Mucosa of rectum (tissue), 2 donors: ENCODE measurements around the gene RNF180.
"Not testable (repeated sequence)": the region's sequence is repeated elsewhere in the genome, so short reads cannot be mapped to it uniquely, and the experiment has no call there.

Source experiments
- H3K27ac ChIP-seq, 2 donors: one replicate each; pipeline ENCODE4 v1.7.0; 2013; ENCODE audit warnings: inconsistent platforms in 2 of 2, low read depth in 2 of 2, low read length in 2 of 2
- H3K27me3 ChIP-seq, 2 donors: one replicate each; pipeline ENCODE4 v1.7.0; 2013; ENCODE audit warnings: low read length in 2 of 2; ENCODE audit not compliant: control insufficient read depth in 2 of 2, insufficient read depth in 2 of 2
- H3K36me3 ChIP-seq, 2 donors: one replicate each; pipeline ENCODE4 v1.7.0; 2013; ENCODE audit warnings: low read length in 2 of 2; ENCODE audit not compliant: control insufficient read depth in 2 of 2, insufficient read depth in 2 of 2
- H3K4me1 ChIP-seq, 2 donors: one replicate each; pipeline ENCODE4 v1.7.0; 2013; ENCODE audit warnings: low read length in 2 of 2, mild to moderate bottlenecking in 1 of 2; ENCODE audit not compliant: control insufficient read depth in 2 of 2, insufficient read depth in 2 of 2
- H3K4me3 ChIP-seq, 2 donors: one replicate each; pipeline ENCODE4 v1.7.0; 2013; ENCODE audit warnings: low read length in 2 of 2
- H3K9ac ChIP-seq, 2 donors: one replicate each; pipeline ENCODE4 v1.7.0; 2013; ENCODE audit warnings: low read length in 2 of 2, low read depth in 1 of 2, mild to moderate bottlenecking in 1 of 2
- H3K9me3 ChIP-seq, 2 donors: one replicate each; pipeline ENCODE4 v1.7.0; 2013; ENCODE audit warnings: low read length in 2 of 2; ENCODE audit not compliant: control insufficient read depth in 2 of 2
- donor health status: healthy.
- donor health status: Normal muscosa, but diverticular disease.

The RNF180 gene

DNA sequence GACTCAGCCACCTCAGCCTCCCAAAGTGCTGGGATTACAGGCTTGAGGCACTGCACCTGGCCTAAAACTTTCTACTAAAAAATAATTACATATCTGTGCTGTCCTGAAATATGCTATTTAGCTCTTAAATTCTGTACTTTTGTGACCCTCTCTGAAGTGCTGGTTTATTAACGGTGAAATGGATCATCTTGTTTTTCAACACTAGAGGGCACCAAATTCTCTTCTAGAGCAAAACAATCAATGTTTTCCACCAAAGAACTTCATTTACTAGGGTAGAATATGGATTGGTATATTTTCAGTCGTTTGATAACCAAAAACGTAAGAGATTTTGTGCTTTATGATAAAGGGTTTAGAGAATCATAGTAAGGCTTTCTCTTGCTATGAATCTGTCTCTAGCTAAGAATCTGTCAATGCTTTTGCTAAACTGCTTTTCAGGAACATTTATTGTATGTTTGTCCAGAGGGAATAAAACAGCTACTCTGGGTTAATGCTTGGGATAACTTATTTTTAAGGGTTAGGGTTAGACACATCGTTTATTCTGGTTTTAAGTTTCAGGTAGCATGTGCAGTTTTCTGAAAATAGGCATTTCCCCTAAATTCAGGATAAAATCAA lies 63.6 kb downstream of the RNF180 start:
- Histone ChIP-seq H3K4me3 (no peak overlapping the region), H3K27ac (no peak overlapping the region), H3K9me3 (no peaks in the 10 kb centered on the region)

DNA sequence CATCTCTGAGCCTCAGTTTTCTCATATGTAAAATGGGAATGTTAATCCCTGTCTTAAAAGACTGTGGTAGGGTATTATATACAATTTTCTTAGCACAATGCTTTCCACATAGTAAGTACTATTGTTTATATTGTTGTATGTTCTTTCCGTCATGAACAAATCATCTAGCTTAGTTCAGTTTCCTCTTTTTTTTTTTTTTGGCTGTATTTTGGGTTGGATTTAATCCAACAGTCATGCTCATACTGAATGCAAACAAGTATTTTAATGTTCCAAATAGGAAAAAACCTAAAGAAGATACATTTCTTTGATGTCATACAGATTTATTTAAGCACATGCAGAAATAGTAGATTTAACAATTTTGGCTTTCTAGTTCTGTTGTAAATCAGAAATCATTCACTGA lies 95.1 kb downstream of the RNF180 start:
- H3K36me3 ChIP-seq = no peaks in the 10 kb centered on the region
- no peak overlapping the region for H3K4me3 ChIP-seq
- H3K9me3 ChIP-seq = no peaks in the 10 kb centered on the region
- no peak overlapping the region for H3K9ac ChIP-seq
- H3K27me3 ChIP-seq = no peaks in the 10 kb centered on the region
- H3K27ac ChIP-seq = no peak overlapping the region
- no peaks in the 10 kb centered on the region for H3K4me1 ChIP-seq

More for the DNA sequence above, 63.6 kb downstream of the RNF180 start:
- Histone ChIP-seq H3K27me3 (no peaks in the 10 kb centered on the region), H3K4me1 (no peaks in the 10 kb centered on the region), H3K36me3 (no peaks in the 10 kb centered on the region), H3K9ac (no peak overlapping the region)

DNA sequence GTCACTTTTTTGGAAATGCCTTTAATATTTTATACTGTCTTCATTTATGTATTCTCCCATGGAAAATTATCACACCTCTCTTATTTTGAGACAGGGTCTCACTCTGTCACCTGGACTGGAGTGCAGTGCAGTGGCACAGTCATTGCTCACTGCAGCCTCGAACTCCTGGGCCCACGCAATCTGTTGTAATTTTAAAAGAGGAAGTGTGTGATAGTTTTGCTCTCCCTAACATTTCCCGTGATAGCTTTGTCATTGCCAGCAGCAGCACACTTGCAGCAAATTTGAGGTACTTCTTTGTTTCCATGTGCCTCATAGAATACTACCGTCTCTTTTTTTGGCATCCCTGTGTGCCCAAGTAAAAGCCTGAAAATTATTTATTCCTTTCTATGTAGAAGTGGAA lies 103.5 kb downstream of the RNF180 start:
- Histone ChIP-seq H3K4me3 (no peak overlapping the region), H3K9me3 (no peaks in the 10 kb centered on the region), H3K27me3 (no peaks in the 10 kb centered on the region), H3K4me1 (no peaks in the 10 kb centered on the region), H3K36me3 (no peaks in the 10 kb centered on the region), H3K9ac (no peak overlapping the region), H3K27ac (no peak overlapping the region)

DNA sequence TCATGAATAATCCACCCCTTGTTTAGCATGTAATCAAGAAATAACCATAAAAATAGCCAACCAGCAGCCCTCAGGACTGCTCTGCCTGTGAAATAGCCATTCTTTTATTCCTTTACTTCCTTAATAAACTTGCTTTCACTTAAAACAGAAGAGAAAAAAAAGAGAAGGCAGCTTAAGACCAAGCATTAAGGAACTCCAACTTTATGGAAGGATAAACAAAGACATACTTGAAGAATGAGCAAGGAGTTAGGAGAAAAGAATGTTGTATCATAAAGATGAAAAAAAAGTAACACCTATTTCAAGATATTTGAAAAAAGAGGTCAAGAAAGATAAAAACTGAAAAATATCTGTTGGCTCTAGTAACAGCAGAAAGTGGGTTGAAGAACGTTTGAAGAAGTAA lies 107.6 kb downstream of the RNF180 start:
- Histone ChIP-seq H3K4me1 (no peaks in the 10 kb centered on the region), H3K27ac (no peak overlapping the region)

DNA sequence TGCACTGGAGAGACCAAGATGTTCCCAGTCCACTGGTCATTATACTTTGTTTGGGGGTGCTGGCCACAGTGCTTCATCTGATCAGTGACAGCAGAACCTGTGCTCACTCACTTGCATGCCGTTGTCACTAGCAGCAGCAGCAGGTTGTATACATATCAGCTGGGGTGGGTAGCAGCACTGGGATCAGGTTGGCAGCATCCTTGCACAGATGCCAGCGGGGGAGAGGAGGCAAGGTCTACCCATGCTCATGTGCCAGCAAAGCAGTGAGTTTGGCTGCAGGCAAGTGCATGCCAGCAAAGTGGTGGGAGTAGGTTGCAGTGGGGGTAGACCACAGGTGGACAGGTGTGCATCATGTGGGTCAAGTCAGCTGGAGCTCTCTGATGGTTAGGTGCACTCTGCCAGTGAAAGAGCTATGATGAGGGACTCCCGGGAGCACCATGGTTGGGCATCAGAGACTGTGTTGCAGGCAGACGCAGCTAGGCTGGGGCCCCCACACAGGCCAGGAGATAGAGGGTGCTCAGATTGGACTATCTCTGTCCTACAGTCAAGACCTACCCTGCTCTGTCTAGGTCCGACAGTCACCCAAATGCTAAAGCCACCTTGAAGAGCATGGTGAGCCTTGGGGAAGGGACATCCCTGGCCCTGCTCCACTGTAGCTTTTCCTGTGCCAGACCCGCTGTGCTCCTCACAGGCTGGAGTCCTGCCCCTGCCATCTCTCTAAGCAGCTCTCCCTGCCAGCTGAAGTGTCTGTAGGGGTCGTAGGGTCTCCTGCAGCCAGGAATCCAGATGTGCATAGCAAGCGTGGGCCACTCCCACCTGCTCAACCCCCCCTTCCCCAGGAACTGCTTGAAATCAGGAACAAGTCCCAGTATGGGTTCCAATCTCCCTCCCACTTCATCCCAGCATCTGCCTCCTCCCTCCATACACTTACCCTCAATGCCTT lies 119.8 kb downstream of the RNF180 start:
- H3K27ac ChIP-seq = no peak overlapping the region
- H3K9ac ChIP-seq = no peak overlapping the region
- H3K27me3 ChIP-seq = no peaks in the 10 kb centered on the region
- H3K36me3 ChIP-seq = no peaks in the 10 kb centered on the region
- no peaks in the 10 kb centered on the region for H3K9me3 ChIP-seq
- H3K4me3 ChIP-seq = no peak overlapping the region
- no peaks in the 10 kb centered on the region for H3K4me1 ChIP-seq

More for the DNA sequence above, 107.6 kb downstream of the RNF180 start:
- Histone ChIP-seq H3K27me3 (no peaks in the 10 kb centered on the region), H3K36me3 (no peaks in the 10 kb centered on the region), H3K9ac (no peak overlapping the region), H3K9me3 (no peaks in the 10 kb centered on the region), H3K4me3 (no peak overlapping the region)

DNA sequence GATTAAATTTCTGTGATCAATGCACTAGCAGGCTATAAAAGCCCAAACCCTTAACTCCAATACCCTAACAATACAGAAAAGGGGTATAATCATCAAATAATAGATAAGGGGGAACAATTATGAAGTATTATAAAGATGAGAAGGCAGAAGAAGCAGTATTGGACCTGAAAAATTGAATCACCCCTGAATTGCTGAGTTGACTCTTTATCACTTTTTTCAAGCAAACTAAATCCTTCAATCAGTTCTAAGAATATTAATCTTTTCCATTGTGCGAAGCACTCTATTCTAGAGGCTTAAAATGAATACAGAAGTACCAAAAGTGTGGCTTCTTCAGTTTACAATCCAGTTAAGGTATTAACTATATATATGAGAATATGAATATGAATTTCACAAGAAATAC lies 120.7 kb downstream of the RNF180 start:
- Histone ChIP-seq H3K36me3 (no peaks in the 10 kb centered on the region), H3K27ac (no peak overlapping the region), H3K27me3 (no peaks in the 10 kb centered on the region), H3K9ac (no peak overlapping the region), H3K4me1 (no peaks in the 10 kb centered on the region), H3K4me3 (no peak overlapping the region), H3K9me3 (no peaks in the 10 kb centered on the region)

DNA sequence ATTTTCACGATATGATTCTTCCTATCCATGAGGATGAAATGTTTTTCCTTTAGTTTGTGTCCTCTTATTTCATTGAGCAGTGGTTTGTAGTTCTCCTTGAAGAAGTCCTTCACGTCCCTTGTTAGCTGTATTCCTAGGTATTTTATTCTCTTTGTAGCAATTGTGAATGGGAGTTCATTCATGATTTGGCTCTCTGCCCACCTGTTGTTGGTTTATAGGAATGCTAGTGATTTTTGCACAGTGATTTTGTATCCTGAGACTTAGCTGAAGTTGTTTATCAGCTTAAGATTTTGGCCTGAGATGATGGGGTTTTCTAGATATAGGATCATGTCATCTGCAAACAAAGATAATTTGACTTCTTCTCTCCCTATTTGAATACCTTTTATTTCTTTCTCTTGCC lies 122.9 kb downstream of the RNF180 start:
- not testable (repeated sequence) for H3K4me1 ChIP-seq, H3K27me3 ChIP-seq, H3K9ac ChIP-seq, H3K36me3 ChIP-seq, H3K27ac ChIP-seq, H3K4me3 ChIP-seq, H3K9me3 ChIP-seq

DNA sequence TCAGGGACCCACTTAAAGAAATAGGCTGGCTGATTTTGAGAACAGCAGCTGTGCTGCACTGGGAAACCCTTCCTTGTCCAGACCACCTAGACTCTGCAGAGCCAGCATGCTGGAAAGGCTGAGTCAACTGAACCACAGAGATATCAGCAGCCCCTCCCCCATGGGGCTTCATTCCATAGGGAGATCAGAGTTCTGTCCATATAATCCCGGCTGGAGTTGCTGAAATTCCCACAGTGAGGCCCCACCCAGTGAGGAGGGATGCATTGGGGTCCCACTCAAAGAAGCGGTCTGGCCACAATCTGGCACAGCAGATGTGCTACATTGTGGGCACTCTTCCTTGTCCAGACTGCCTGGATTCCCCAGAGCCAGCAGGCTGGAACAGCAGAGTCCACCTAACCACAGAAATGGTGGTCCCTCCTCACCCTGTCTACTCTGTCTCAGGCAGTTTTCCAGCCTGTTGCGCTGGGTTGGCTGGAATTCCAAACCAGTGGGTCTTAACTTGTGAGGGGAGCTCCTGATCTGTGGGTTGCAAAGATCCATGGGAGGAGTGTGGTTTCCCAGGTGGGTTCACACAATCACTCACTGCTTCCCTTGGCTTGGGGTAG lies 127.1 kb downstream of the RNF180 start:
- Histone ChIP-seq H3K4me3 (no peak overlapping the region), H3K9me3 (no peaks in the 10 kb centered on the region), H3K27ac (no peak overlapping the region), H3K4me1 (no peaks in the 10 kb centered on the region), H3K36me3 (no peaks in the 10 kb centered on the region), H3K9ac (no peak overlapping the region), H3K27me3 (no peaks in the 10 kb centered on the region)

DNA sequence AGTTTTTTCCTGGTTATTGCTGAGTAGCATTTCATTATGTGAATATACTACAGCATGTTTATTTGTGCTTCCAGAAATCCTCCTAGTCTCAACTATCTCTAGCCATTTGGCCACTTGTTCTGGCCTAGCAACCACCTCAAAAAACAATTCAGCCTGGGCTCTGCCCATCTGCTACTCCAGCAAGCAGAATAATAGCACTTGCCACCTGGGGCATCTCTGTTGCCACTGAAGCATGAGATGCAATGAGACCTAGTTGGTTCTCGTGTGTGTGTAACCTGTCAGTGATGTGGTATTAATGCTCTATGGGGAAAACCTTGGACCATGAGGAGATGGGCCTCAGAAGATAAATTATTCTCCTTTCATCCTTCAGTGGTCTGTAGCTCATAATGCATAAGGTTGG lies 129.5 kb downstream of the RNF180 start:
- Histone ChIP-seq H3K4me3 (no peak overlapping the region), H3K36me3 (no peaks in the 10 kb centered on the region), H3K9ac (no peak overlapping the region), H3K4me1 (no peaks in the 10 kb centered on the region), H3K9me3 (no peaks in the 10 kb centered on the region), H3K27me3 (no peaks in the 10 kb centered on the region), H3K27ac (no peak overlapping the region)

DNA sequence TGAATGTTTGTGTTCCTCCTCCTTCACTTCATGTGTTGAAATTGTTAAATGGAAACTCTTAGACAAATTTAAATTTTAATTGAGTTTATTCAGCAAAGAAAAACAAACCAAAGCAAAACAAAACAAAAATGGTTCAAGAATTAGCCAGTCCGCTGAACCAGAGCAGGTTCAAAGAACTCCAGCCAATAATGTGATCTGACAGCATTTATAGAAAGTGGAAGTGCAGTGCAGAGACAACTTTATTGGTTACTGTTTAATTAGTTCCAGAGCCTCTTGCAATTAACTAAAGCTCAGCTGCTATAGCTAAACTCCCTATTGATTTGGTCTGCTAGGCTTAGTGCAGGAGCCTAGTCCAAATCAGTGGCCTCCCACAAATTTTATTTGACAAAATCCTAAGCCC lies 132.9 kb downstream of the RNF180 start:
- Histone ChIP-seq H3K9ac (no peak overlapping the region), H3K27me3 (no peaks in the 10 kb centered on the region), H3K9me3 (no peaks in the 10 kb centered on the region), H3K4me3 (no peak overlapping the region), H3K36me3 (no peaks in the 10 kb centered on the region), H3K4me1 (no peaks in the 10 kb centered on the region), H3K27ac (no peak overlapping the region)
